Measurements from ENCODE around the gene SUPT20HL2. TPM values are rescaled to one million over a fixed set of nuclear protein-coding genes. Genes with fewer than 3 reads are reported as not detected.

SUPT20HL2 gene
- total and polyA plus RNA-seq, 2 of the 8 experiments (the other 6 are each of a cell fraction or from before 2014, with no cell fraction given) = not detected

GRCh38 chrX:24276015-24276414 lies 37.9 kb downstream of the SUPT20HL2 start:
- no peak overlapping the region for H2BK20ac ChIP-seq (ENCODE audit: low read length)
- H3K14ac ChIP-seq (ENCODE audit: insufficient read length) = no peak overlapping the region
- no peak for DNase-seq (ENCODE audit: low read depth in 1 of 2, low spot score in 2 of 2)
- no peak overlapping the region for H3K4ac ChIP-seq (replicated peaks; ENCODE audit: insufficient read length, low read depth, low read length)
- H4K91ac ChIP-seq (replicated peaks; ENCODE audit: insufficient read length, low read length) = no peak overlapping the region
- H4K8ac ChIP-seq (ENCODE audit: extremely low read depth, insufficient read depth, low read length) = no peak overlapping the region
- no peak overlapping the region for H2BK12ac ChIP-seq (ENCODE audit: low read depth, low read length)
- H3K23me2 ChIP-seq (ENCODE audit: low read depth, low read length) = no peaks in the 10 kb centered on the region
- no peaks in the 10 kb centered on the region for H3K79me2 ChIP-seq (ENCODE audit: control insufficient read depth in 1 of 2, insufficient read depth in 2 of 2, low read length in 2 of 2)
- no peak overlapping the region for H3K9ac ChIP-seq (replicated peaks in 1 of 4; ENCODE audit: extremely low read depth in 1 of 4, low read depth in 3 of 4, low read length in 3 of 4)
- H3K27ac ChIP-seq (ENCODE audit: low read depth, low read length) = no peak overlapping the region
- H3K56ac ChIP-seq (replicated peaks; ENCODE audit: insufficient read length, low read depth, low read length) = no peak overlapping the region
- WGBS, 2 experiments (ENCODE audit: extremely low coverage in 1 of 2, insufficient coverage in 1 of 2, insufficient read length in 1 of 2, insufficient replicate concordance in 2 of 2, low coverage in 1 of 2, low lambda C conversion rate in 2 of 2, missing lambda C conversion rate in 1 of 2) = 91% methylated on average over 4 of the region's 5 CpGs; no CpG with 5 or more reads in 1 of the 2 experiments
- H3K9me3 ChIP-seq (ENCODE audit: insufficient read depth in 2 of 2, low read depth in 1 of 2, low read length in 1 of 2) = no peaks in the 10 kb centered on the region
- no peak for FAIRE-seq
- no peak overlapping the region for H2BK5ac ChIP-seq (ENCODE audit: low read depth, low read length)
- H4K5ac ChIP-seq (ENCODE audit: insufficient read length, low read depth, low read length) = no peak overlapping the region
- CTCF ChIA-PET (ENCODE audit: partially characterized antibody) = no interaction called here
- POLR2A ChIA-PET (ENCODE audit: partially characterized antibody) = no interaction called here
- H3K4me2 ChIP-seq (ENCODE audit: insufficient read depth in 1 of 2, low read depth in 2 of 2, low read length in 2 of 2) = no peak overlapping the region
- no peaks in the 10 kb centered on the region for H3K79me1 ChIP-seq (ENCODE audit: low read depth, low read length)
- no peak overlapping the region for H3K4me3 ChIP-seq (ENCODE audit: extremely low read depth in 1 of 4, insufficient read depth in 2 of 4, low read depth in 3 of 4, low read length in 4 of 4)
- no peak overlapping the region for H2BK120ac ChIP-seq (replicated peaks; ENCODE audit: low read depth, low read length)
- H2AFZ ChIP-seq (ENCODE audit: low read length) = no peak overlapping the region
- no peaks in the 10 kb centered on the region for H3K36me3 ChIP-seq (ENCODE audit: control insufficient read depth in 2 of 4, insufficient read depth in 4 of 4, low read length in 3 of 4)
- H3K27me3 ChIP-seq (replicated peaks in 1 of 4; ENCODE audit: control insufficient read depth in 3 of 4, extremely low read depth in 1 of 4, insufficient read depth in 3 of 4, low read length in 3 of 4) = no peaks in the 10 kb centered on the region
- H4K20me1 ChIP-seq (replicated peaks in 1 of 2; ENCODE audit: control insufficient read depth in 1 of 2, insufficient read depth in 2 of 2, low read length in 2 of 2) = no peaks in the 10 kb centered on the region
- no peak overlapping the region for H3K18ac ChIP-seq (ENCODE audit: extremely low read depth, low read length)
- H3K4me1 ChIP-seq (replicated peaks in 1 of 4; ENCODE audit: control insufficient read depth in 3 of 4, insufficient read depth in 4 of 4, low read length in 3 of 4) = no peaks in the 10 kb centered on the region
- no peak overlapping the region for H3K23ac ChIP-seq (ENCODE audit: insufficient read length)
- H2BK15ac ChIP-seq (ENCODE audit: low read length) = no peak overlapping the region
- H2AK5ac ChIP-seq (ENCODE audit: low read depth, low read length) = no peak overlapping the region
- no peak for TF ChIP-seq SRF (IDR thresholded peaks at IDR 0.05; ENCODE audit: low read depth, low read length)
- no peak for TF ChIP-seq SUZ12 (IDR thresholded peaks at IDR 0.05; ENCODE audit: low read length)
- TF ChIP-seq SP1 (IDR thresholded peaks at IDR 0.05; ENCODE audit: low read depth, low read length) = no peak
- no peak for TF ChIP-seq RAD21 (IDR thresholded peaks at IDR 0.05 in 1 of 2, conservative IDR thresholded peaks at IDR 0.05 in 1 of 2; ENCODE audit: low read depth in 2 of 2, low read length in 2 of 2)
- TF ChIP-seq SIN3A (conservative IDR thresholded peaks at IDR 0.05 in 1 of 2, IDR thresholded peaks at IDR 0.05 in 1 of 2; ENCODE audit: low read depth in 1 of 2, low read length in 2 of 2) = no peak
- TF ChIP-seq GTF2F1 (IDR thresholded peaks at IDR 0.05; ENCODE audit: borderline replicate concordance, low read depth, low read length) = no peak
- TF ChIP-seq BACH1 (IDR thresholded peaks at IDR 0.05; ENCODE audit: low read length) = no peak
- no peak for TF ChIP-seq JUND (IDR thresholded peaks at IDR 0.05; ENCODE audit: low read length)
- TF ChIP-seq CTBP2 (IDR thresholded peaks at IDR 0.05; ENCODE audit: borderline replicate concordance, insufficient read depth, insufficient read length, low read length) = no peak
- TF ChIP-seq RNF2 (IDR thresholded peaks at IDR 0.05; ENCODE audit: borderline replicate concordance, low read depth, low read length, missing control alignments, poor library complexity, severe bottlenecking) = no peak
- TF ChIP-seq TAF1 (IDR thresholded peaks at IDR 0.05; ENCODE audit: low read depth, low read length) = no peak
- TF ChIP-seq HDAC6 (IDR thresholded peaks at IDR 0.05; ENCODE audit: low read depth, low read length) = no peak
- TF ChIP-seq FOSL1 (IDR thresholded peaks at IDR 0.05; ENCODE audit: insufficient read depth, low read depth, low read length) = no peak
- no peak for TF ChIP-seq E2F6 (IDR thresholded peaks at IDR 0.05)
